EH (cell line): Measurements from ENCODE around the gene RUNX1.

Experiments
- DNase-seq: peaks from one replicate; pipeline ENCODE4 v3.0.0-alpha.2; 2015; ENCODE audit warnings: low read depth

The RUNX1 gene

DNA sequence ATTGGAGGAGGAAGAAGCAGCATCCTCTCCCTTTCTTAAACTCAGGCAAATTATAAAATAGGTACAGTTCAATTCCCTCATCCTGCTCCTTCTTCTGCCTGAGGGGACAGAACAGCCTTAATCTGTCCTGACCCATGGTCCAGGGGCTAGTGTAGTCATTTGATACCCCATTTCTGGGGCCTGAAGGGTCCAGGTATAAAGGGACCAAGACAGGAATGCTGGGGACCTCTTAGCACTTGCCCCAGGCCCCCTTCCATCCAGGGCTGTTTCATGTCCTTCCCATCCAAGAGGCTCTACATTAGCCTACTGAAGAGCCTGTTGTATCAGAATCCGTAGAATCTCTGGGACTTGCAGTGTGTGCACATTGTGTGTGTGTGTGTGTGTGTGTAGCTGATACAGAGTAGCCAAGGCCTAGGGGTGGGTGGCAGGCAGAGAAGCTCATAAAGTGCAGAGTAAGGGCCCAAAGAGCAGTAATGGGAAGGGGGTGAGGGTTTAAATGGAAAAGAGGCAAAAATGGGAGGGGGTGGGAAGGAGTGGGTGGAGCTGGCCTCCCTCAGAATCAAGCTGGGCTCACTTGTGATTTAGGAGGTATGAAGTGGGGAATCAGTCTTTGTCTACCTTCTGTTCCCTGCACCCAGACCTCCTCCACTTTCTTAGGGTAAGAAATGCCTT, 32.4 kb downstream of the RUNX1 start:
- DNase-seq, result no peak

DNA sequence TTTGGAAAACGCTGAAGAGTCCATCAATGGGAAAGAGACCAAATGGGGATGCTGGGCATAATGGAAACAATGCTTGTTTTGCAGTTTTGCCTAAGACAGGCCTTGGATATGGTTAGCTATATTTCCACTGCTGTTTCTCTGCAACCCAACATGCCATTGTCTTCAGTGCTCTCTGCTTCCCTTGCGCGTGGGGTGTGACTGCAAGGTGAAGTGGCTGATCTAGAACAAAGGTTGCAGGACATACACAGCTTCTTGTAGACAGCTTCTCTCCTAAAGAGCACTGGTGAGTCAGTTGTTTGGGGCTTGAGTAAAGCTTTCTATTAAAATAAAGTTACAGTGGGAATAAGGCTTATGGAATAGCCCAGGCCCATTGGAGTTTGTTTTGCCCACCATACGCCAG, 33.0 kb downstream of the RUNX1 start:
- no peak for DNase-seq

DNA sequence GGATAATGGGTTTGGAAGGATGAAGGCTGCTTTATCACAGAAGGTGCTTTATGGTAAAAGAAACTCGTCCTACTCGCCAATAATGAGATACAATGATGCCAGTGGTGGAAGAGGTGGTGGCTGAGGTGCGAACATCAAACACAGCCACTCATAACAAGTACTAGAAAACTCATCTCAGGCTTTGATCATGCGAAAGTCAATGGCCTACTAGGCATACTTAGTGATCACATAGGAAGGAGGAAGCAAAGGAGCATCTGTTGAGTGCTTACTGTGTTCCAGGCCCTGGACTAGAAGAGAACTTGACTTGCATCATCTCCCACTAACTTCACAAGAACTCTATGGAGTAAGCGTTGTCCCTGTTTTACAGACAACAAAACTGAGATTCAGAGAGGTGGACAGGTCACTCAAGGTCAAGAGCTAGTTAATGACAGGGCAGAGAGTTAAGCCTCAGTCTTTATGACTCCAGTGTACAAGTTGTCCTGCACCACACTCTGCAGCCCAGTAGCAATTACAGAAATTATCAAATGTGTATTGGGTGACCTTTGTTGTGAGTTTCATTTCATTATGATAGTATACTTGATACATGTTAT, 33.6 kb downstream of the RUNX1 start:
- DNase-seq, result no peak

DNA sequence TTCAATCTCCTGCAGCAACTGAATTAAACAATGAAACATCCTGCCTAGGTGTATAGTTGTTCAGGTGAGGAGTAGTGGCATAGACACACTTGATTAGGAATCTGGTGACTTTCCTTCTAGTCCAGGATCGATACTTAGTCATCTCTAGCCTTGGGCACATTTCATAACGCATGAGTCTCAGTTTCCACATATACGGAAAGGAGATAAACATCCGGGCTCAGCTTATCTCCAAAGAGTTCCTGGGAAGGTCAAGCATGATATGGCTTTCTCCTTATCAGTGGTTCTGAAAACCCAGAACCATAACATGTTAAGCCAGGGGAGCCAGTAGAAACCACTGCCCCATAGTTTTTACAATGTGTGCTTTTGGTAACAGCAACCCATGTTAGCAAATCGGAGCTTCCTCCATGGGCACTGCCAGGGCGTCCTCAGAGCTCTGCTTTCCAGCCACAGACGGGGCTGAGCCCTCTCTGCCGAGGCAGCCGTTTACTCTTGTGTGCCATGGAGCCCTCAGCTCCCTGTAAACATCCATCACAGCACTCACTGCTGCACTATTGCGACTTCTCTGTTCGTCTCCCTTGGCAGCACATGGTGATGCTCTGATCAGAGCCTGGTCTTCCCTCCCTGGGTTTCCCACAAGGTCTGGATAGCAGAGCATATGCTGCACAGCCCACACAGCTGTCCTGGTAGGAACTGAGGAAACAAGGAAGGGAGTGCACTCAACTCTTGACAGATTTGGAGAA, 34.6 kb downstream of the RUNX1 start:
- peak; percentile 23 for DNase-seq

DNA sequence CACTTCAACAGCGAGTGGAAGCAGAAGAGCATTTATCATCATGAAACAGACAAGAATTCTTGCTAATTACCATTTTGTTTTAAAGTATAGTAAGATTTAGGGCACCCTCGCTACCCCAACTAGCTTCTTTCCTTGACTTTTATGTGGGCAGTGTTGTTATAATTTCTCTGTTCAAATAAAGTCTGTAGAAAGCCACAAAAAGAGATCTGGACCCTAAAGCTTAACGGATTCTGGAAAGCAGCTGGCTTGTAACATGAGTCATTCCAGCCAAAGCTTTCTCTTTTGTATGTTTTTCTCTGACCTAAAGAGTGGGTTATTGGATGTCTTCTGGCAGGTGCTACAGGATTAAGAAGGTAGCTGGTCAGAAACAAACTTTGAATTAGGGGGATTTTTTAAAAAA, 37.4 kb downstream of the RUNX1 start:
- peak; percentile 46 for DNase-seq

DNA sequence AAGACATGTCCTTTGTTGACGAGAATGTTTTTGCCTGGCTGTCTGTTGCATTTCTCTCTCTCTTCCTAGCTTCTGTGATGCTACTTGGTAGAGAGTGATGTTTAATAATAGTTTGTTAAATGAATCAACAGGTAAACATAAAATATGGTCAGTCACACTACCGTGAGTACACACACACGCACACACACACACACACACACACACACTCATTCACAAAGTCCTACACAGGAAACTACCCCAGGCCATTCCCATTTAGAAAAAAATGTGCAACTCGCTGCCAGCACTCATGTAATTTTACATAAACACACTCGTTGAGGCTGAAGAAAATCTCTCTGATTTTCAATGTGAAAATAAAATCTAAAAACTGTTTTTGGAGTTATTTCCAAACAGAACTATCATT, 38.7 kb downstream of the RUNX1 start:
- no peak for DNase-seq

DNA sequence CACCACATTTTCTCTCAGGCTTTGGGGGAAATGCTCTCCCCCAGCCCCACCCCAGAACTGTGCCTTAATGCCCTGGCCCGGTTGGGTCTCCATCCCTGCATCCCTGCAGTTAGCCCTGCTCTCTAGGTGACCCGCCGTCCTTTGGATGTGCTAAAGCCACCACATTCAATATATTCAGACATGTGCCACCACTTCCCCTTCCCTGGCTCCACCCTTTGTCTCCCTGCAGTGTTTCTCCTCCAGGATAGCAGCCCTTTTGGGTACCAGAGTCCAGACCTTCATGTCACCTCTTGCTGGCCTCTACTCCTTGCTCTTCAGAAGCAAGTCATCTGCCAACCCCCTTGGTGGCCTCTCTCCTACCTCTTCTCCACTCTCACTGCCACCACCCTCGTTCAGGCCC, 41.8 kb downstream of the RUNX1 start:
- no peak for DNase-seq

DNA sequence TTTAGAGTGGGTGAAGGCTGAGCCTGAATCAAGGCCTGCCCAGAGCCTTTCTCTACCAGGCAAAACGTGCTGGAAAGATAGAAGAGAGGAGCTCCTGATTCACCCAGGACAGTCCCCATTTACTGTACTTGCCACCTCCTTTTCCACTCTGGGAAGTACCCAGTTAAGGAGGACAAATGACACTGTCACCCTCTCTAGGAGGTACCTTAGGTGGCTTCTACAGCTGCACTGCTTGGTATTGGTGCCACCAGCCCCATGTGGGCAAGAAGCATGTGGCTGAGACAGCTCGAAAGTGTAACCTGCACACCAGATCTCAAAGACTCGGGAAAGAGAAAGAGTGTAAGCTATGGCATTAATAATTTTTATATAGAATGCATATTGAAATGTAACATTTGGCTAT, 42.3 kb downstream of the RUNX1 start:
- DNase-seq, result no peak

DNA sequence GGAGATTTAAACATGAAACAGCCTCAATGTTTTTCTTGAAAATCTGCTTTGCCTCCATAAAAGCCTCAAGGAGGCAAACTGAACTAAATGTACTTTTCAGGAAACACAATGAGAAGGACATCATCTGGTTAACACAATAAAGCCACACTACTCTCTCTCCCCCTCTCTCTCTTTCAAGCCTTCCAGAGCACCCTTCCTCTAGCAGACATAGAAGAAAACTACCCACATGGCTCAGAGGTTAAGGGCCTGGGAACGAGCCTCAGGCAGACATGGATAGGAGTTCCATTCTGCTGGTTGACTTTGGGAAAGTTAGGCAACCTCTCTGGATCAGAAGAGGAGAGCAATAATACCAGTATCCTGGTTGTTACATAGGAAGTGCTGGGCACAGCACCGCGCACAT, 42.9 kb downstream of the RUNX1 start:
- no peak for DNase-seq

DNA sequence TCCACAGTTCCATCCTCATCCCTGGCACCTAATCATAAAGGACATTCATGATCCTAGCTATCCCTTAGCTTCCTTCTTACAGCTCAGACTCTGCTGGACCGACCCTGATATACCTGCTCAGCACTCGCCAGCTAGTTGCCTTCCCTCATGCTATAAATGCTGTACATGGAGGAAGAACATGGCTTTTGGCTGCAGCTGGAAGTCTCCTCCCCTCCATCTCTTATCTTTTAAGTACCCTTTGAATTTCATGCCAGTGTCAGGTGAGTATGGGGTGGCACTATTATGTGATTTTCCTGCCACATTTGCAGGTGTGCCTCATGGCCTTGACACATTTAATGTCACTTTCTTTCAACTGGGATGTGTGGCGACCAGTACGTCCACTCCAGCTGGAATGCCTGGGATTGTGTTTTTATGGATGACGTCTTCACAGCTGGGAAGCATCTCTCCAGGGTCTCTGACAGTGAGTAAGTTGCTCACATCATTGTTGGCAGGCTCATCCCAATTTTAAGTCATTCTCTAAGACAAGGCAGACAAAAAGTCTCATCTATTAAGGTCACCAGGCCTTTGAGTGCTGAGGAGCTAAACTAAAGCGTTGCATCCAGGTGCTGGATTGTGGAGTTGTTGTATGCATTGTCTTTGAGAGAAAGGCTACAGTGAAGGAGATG, 43.4 kb downstream of the RUNX1 start:
- DNase-seq, result peak; percentile 44

DNA sequence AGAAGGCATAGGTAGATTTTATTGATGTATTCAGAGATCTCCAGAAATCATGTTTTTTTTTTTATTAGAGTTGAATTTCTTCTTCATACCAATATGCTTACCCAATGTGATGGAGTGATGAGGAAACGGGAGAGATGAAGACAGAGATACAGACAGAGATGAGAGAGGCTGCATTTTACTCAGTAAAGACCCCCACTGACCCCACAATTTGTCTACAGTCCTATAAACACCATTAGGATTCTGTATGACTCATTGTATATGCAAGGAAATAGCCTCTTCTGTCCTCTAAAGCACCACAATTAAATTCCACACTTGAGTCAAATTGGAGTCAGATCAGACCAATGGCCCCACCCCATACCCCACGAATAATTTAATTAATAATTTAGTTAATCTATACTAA, 44.0 kb downstream of the RUNX1 start:
- peak; percentile 60 for DNase-seq

DNA sequence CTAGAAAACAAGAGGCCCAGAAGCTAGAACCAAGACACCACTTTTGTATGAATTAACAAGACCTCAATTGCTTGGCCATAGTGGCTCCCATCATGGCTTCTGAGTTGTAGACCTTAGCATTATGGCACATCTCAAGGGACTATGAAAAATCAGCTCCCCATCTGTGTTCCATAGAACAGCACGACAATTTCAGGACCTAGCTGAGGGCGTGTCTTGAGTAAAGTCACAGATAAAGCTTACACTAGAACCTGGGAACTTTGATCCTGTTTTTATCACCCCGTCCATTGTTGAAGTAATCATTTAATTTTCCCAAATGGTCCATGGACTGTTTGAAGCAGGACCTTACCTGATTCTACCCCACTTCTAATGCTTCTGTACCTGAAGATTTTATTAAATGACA, 44.8 kb downstream of the RUNX1 start:
- no peak for DNase-seq

DNA sequence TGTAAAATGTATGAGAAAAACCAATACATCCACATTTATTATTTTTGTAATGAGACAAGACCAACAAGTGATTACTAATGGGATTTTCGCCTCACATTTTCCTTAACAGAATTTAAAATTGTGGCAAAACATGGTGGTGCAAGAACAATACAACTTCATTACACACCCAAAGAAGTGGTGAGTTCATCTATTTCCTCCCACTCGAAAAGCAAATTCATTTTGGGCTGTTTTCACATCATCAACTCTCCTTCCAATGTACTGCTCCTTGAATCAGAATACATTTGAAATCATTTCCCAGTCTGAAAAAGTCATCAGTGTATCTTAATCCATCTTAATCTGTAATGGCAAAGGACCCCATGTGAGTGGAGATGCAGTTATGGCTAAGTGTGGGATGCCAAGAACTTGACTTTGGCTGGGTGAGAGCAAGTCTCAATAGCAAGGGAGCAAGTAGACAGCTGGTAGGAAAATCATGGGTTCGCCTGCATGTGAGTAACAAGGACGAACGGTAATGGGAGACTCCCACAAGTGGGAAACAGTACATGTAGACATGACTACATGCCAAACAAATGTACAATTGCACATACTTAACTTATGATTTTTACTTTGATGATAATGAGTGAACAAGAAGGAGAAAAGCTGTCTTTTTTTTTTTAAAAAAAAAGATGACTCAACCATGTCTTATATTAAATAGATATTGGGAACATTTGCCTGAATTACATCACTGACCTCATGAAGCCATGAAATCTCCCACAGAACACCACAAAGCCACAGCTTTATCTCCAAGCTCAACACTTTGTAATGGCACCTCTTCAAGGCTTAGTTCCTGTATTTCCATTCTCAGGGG, 46.0 kb downstream of the RUNX1 start:
- DNase-seq, result peak; percentile 68

DNA sequence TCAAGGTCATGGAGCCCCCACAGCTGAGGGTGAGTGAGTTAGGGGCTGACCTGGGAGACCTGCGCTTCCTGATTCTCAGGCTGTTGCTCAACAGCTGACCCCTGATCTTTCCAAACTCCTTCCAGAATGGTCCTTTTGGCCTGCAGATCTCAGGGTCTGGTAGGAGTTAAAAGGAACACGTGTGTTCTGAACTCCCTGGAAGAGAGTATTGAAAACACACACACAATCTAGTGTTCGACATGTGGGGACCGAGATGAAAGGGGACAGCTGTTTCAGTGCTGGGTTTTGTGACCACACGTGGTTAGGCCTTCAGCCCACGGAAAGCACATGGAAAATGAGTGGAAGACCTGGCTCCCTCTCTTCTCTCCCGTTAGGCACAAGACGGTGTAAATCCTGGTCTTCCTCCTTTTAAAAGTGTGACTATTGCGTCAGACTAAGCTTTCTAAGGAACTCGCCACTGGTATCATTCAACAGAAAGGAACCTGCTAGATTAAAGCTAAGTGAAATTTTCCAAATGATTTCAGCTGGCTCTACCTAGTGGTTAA, 49.6 kb downstream of the RUNX1 start:
- DNase-seq, result peak; percentile 15

DNA sequence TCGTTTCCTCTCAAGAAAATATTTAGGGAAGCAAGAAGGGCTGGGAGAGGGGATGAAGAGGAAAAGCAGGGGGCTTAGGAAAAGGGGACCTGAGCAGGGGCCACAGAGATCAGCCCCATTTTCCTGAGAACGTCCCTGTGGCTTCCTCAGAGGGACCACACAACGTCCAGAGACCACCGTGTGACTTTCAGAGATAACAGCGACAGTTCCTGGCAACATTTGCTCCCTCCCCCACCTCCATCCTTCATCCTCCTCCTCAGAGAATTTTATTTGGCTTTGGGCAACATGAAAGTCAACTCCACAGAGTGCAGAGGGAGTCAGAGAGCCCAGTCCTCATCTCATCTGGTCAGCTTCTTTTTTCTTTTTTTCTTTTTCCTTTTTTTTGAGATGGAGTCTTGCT, 50.9 kb downstream of the RUNX1 start:
- no peak for DNase-seq

DNA sequence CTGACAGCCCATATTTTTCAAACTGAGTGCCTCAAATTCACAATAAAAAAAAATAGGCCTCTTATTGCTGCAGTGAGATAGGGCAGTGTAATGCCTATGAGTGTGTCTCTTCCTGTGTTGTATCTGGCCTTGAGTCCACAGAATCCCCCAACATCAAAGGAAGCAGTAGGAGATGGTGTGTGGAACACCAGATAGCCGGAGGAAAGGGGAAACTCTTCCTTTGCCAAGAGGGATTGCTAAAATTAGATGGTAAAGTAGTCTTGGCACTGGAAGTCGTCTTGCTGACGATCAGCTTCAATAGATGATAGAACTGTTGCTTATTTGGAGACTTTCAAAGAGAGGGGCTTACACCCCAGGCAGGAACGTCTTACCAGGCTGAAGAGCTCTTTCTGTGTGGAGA, 51.8 kb downstream of the RUNX1 start:
- peak; percentile 46 for DNase-seq

DNA sequence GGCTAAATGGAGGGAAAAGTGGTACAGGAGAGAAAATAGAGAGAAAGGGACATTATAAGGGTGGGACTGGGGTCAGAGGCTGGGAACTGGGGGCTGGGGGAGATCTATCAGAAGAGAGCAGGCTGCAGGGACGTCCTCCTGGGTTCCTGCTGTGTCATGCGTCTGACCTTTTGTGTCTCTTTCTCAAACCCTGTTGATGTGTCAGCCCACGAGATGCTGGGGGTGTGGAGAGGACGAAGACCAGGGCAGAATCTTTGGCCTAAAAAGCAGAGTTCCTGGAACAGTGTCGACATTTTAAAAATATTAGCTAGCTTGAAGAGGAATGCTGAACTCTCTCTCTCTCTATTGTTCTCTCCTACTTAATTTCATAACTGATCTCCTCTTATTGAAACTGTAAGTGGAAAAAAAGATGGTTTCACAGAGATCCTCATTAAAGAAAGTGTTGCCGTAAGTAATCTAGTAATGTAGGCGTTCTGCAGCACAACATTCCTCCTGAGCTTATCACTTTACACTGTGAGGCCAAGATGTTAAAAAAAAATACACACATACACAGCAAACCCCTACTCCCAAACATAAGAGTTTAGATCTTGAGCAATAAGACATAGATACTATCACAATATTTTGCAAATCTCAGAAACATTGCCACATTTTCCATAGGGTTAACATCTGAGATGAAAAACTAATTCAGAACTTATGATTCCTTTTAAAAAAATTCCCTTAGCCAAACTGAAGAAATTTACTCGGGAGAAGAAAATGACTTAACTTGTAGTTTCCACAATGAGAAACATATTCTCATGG, 52.6 kb downstream of the RUNX1 start:
- DNase-seq, result peak; percentile 73

DNA sequence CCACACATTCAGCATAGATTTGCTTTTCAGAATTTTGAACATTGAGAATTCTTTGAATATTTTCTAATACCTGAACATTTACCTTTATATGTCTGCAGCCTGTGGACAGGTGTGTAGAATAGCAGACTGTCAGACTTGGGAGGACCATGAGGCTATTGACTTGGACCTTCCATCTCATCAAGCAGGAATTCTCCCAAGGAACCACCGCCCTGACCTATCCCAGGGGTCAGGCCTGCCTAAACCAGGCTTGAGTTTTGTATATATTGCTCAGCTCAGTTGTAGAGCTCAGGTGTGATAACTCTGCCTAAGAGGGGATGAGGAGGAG, 53.2 kb downstream of the RUNX1 start:
- DNase-seq, result no peak

DNA sequence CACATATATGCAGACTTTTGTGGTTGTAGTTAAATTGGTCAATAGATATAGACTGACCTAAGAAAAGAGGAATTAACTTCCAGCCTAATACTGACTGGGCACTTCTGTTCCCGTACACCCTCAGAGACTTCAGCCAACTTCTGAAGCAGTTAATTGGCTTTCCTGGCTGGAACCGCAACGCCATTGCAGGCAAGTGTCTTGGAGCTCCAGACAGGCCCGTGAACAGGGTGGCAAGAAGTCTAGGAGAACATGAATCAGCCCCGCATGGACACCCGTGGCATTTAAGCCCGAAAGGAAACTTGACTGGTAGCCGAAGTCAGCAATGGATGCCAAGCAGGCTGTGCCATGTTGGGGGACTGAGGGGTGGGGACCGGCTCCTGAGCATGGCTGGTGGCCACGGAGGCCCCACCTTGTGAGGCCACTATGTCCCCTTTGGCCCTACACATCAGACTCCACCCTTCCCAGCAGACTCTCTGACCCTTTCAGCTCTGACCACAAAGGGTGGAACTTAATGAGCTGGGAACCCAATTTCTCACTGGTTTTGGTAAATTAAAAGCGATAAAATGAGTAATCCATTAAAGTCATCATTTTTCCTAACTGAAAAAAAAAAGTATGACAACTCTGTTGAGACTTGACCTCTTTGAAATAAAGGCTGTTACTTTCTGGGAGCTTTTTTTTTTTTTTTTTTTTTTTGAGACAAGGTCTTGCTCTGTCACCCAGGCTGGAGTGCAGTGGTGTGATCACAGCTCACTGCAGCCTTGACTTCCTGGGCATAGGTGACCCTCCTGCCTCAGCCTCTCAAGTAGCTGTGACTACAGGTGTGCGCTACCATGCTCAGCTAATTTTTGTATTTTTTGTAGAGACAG, 54.1 kb downstream of the RUNX1 start:
- DNase-seq, result peak; percentile 36

DNA sequence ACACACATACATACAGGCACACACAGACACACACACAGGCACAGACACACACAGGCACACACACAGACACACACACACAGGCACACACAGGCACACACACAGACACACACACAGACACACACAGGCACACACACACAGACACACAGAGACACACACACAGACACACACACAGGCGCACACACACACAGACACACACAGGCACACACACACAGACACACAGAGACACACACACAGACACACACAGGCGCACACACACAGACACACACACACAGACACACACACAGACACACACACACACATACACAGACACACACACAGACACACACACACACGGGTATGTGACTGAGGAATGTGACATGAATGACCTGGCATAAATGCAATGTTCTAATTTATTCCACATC, 55.6 kb downstream of the RUNX1 start:
- DNase-seq, result peak; percentile 30
